Activated CD4-positive, alpha-beta T cell treated with anti-CD3 and anti-CD28 coated beads for 24 hours (primary cell): ENCODE results near the gene WBP1L.
"Not testable (repeated sequence)": the region's sequence is repeated elsewhere in the genome, so short reads cannot be mapped to it uniquely, and the experiment has no call there.

Experiments used
- DNase-seq, 2 donors: peaks; one replicate each; pipeline ENCODE4 v3.0.0-alpha.2; 2020; ENCODE audit warnings: low read depth in 2 of 2

The WBP1L gene

GRCh38 chr10:102838276-102838927, 94.7 kb downstream of the WBP1L start:
- not testable (repeated sequence) for DNase-seq

GRCh38 chr10:102841827-102842345, 98.1 kb downstream of the WBP1L start:
- no peak for DNase-seq

- not testable (repeated sequence) for DNase-seq
These were observed 99.4 kb downstream of the WBP1L start for GRCh38 chr10:102843139-102843538.

- not testable (repeated sequence) for DNase-seq
These were observed 100.5 kb downstream of the WBP1L start for GRCh38 chr10:102844190-102844776.

GRCh38 chr10:102845352-102845902, 101.7 kb downstream of the WBP1L start:
- no peak for DNase-seq

GRCh38 chr10:102850025-102850518, 106.3 kb downstream of the WBP1L start:
- no peak for DNase-seq

- not testable (repeated sequence) for DNase-seq
These were observed 109.5 kb downstream of the WBP1L start for GRCh38 chr10:102853237-102853636.

- DNase-seq = not testable (repeated sequence)
These were observed 112.1 kb downstream of the WBP1L start for GRCh38 chr10:102855731-102856436.

- no peak for DNase-seq
These were observed 113.1 kb downstream of the WBP1L start for GRCh38 chr10:102856758-102857424.

- DNase-seq = no peak
These were observed 116.2 kb downstream of the WBP1L start for GRCh38 chr10:102859911-102860310.

- no peak for DNase-seq
These were observed 119.9 kb downstream of the WBP1L start for GRCh38 chr10:102863660-102864059.

GRCh38 chr10:102865620-102866019, 121.9 kb downstream of the WBP1L start:
- no peak for DNase-seq
